H1 (cell line): ENCODE results near the gene KRTDAP. TPM values are rescaled to one million over a fixed set of nuclear protein-coding genes. Genes with fewer than 3 reads are reported as not detected.

Experiments used
- CTCF ChIA-PET: fragments of 300-600 bp; sonication (Branson Sonifier 250); formaldehyde crosslinking; loops from one replicate; lab custom pipeline; 2021; ENCODE audit not compliant: partially characterized antibody; lab: Charles Lee
- POLR2A ChIA-PET: fragments of 300-600 bp; sonication (Branson Sonifier 250); formaldehyde crosslinking; loops from one replicate; lab custom pipeline; 2021; ENCODE audit warnings: inconsistent platforms; ENCODE audit not compliant: partially characterized antibody; lab: Charles Lee
- DNase-seq, 2 experiments: peaks; one replicate each; pipeline versions ENCODE4 v3.0.0 to v3.0.0-alpha.2; 2010 to 2022; ENCODE audit warnings: low spot score in 2 of 2, low read depth in 1 of 2, mixed read lengths in 1 of 2
- FAIRE-seq: peaks from 2 replicates; lab custom pipeline; 2011; peaks lifted over from hg19 to GRCh38; lab: Jason Lieb, UNC
- H2AFZ ChIP-seq: 2 replicates; pipeline ENCODE4 v1.8.1; 2012; ENCODE audit warnings: low read length, inconsistent platforms
- H2AK5ac ChIP-seq: 2 replicates; pipeline ENCODE4 v1.6.1; 2013; ENCODE audit warnings: low read depth, low read length
- H2BK120ac ChIP-seq: replicated peaks from 2 replicates; pipeline ENCODE3; 2013; ENCODE audit warnings: low read depth, low read length, inconsistent platforms
- H2BK12ac ChIP-seq: 2 replicates; pipeline ENCODE4 v1.6.1; 2013; ENCODE audit warnings: low read depth, low read length
- H2BK15ac ChIP-seq: 2 replicates; pipeline ENCODE4 v1.6.1; 2013; ENCODE audit warnings: low read length
- H2BK20ac ChIP-seq: 2 replicates; pipeline ENCODE4 v1.6.1; 2013; ENCODE audit warnings: low read length
- H2BK5ac ChIP-seq: 2 replicates; pipeline ENCODE4 v1.6.1; 2013; ENCODE audit warnings: low read depth, low read length
- H3K14ac ChIP-seq: 2 replicates; pipeline ENCODE4 v1.6.1; 2013; ENCODE audit warnings: inconsistent platforms; ENCODE audit not compliant: insufficient read length
- H3K18ac ChIP-seq: 2 replicates; pipeline ENCODE4 v1.6.1; 2013; ENCODE audit warnings: low read length; ENCODE audit errors: extremely low read depth
- H3K23ac ChIP-seq: 2 replicates; pipeline ENCODE4 v1.6.1; 2013; ENCODE audit warnings: inconsistent platforms; ENCODE audit not compliant: insufficient read length
- H3K23me2 ChIP-seq: 2 replicates; pipeline ENCODE4 v1.6.1; 2013; ENCODE audit warnings: low read depth, low read length
- H3K27ac ChIP-seq: 2 replicates; pipeline ENCODE4 v1.6.1; 2011; ENCODE audit warnings: low read depth, low read length, inconsistent platforms
- H3K27me3 ChIP-seq, 4 experiments: replicated peaks in 1 of 4; 1 replicate in 1 of 4; 2 replicates in 3 of 4; pipeline versions ENCODE4 v1.6.1 to v1.8.1; 2011 to 2013; ENCODE audit warnings: low read length in 3 of 4, mild to moderate bottlenecking in 3 of 4, inconsistent platforms in 2 of 4, mixed read lengths in 2 of 4, moderate library complexity in 1 of 4; ENCODE audit not compliant: control insufficient read depth in 3 of 4, insufficient read depth in 3 of 4; ENCODE audit errors: extremely low read depth in 1 of 4
- H3K36me3 ChIP-seq, 4 experiments: 2 replicates each; pipeline versions ENCODE4 v1.6.1 to v1.8.1; 2011 to 2013; ENCODE audit warnings: mild to moderate bottlenecking in 4 of 4, low read length in 3 of 4, moderate library complexity in 2 of 4, control low read depth in 1 of 4, inconsistent platforms in 1 of 4; ENCODE audit not compliant: insufficient read depth in 4 of 4, control insufficient read depth in 2 of 4
- H3K4ac ChIP-seq: replicated peaks from 2 replicates; pipeline ENCODE3; 2013; ENCODE audit warnings: low read length, low read depth, mixed read lengths, inconsistent platforms; ENCODE audit not compliant: insufficient read length
- H3K4me1 ChIP-seq, 4 experiments: replicated peaks in 1 of 4; 1 replicate in 1 of 4; 2 replicates in 3 of 4; pipeline versions ENCODE4 v1.6.1 to v1.8.1; 2011 to 2013; ENCODE audit warnings: low read length in 3 of 4, inconsistent platforms in 2 of 4, mixed read lengths in 1 of 4; ENCODE audit not compliant: insufficient read depth in 4 of 4, control insufficient read depth in 3 of 4
- H3K4me2 ChIP-seq, 2 experiments: 2 replicates each; pipeline versions ENCODE4 v1.6.1 to v1.8.1; 2011 to 2013; ENCODE audit warnings: low read depth in 2 of 2, low read length in 2 of 2, control low read depth in 1 of 2, inconsistent platforms in 1 of 2, mild to moderate bottlenecking in 1 of 2; ENCODE audit not compliant: insufficient read depth in 1 of 2
- H3K4me3 ChIP-seq, 4 experiments: fragments of 200-600, 300-600 bp in 1 of 4; sonication (generic), shearing (Covaris generic), sonication (Bioruptor Twin) in 1 of 4; 2 replicates each; pipeline versions ENCODE4 v1.5.1 to v1.8.1; 2011 to 2016; ENCODE audit warnings: low read length in 4 of 4, low read depth in 3 of 4, control low read depth in 2 of 4, inconsistent platforms in 2 of 4, mild to moderate bottlenecking in 2 of 4, mixed read lengths in 1 of 4, moderate library complexity in 1 of 4; ENCODE audit not compliant: insufficient read depth in 2 of 4; ENCODE audit errors: extremely low read depth in 1 of 4
- H3K56ac ChIP-seq: replicated peaks from 2 replicates; pipeline ENCODE3; 2013; ENCODE audit warnings: low read depth, mild to moderate bottlenecking, mixed read lengths, low read length, inconsistent platforms; ENCODE audit not compliant: insufficient read length
- H3K79me1 ChIP-seq: 2 replicates; pipeline ENCODE4 v1.6.1; 2013; ENCODE audit warnings: low read depth, low read length, control low read depth
- H3K79me2 ChIP-seq, 2 experiments: 2 replicates each; pipeline versions ENCODE4 v1.6.1 to v1.8.1; 2012 to 2013; ENCODE audit warnings: low read length in 2 of 2, mild to moderate bottlenecking in 2 of 2, inconsistent platforms in 1 of 2; ENCODE audit not compliant: insufficient read depth in 2 of 2, control insufficient read depth in 1 of 2
- H3K9ac ChIP-seq, 4 experiments: replicated peaks in 1 of 4; 1 replicate in 1 of 4; 2 replicates in 3 of 4; pipeline versions ENCODE4 v1.6.1 to v1.8.1; 2011 to 2013; ENCODE audit warnings: low read depth in 3 of 4, low read length in 3 of 4, control low read depth in 2 of 4, mild to moderate bottlenecking in 2 of 4, moderate library complexity in 2 of 4, inconsistent platforms in 1 of 4; ENCODE audit errors: extremely low read depth in 1 of 4
- H3K9me3 ChIP-seq, 2 experiments: 2 replicates each; pipeline versions ENCODE4 v1.6.1 to v1.8.1; 2012 to 2013; ENCODE audit warnings: mild to moderate bottlenecking in 2 of 2, moderate library complexity in 2 of 2, control low read depth in 1 of 2, inconsistent platforms in 1 of 2, low read depth in 1 of 2, low read length in 1 of 2, mixed read lengths in 1 of 2; ENCODE audit not compliant: insufficient read depth in 2 of 2
- H4K20me1 ChIP-seq, 2 experiments: replicated peaks in 1 of 2; 2 replicates each; pipeline versions ENCODE3 to v1.8.1; 2011 to 2013; ENCODE audit warnings: inconsistent platforms in 2 of 2, low read length in 2 of 2, mild to moderate bottlenecking in 1 of 2; ENCODE audit not compliant: insufficient read depth in 2 of 2, control insufficient read depth in 1 of 2
- H4K5ac ChIP-seq: 2 replicates; pipeline ENCODE4 v1.6.1; 2013; ENCODE audit warnings: low read length, low read depth, mixed read lengths, inconsistent platforms; ENCODE audit not compliant: insufficient read length
- H4K8ac ChIP-seq: 2 replicates; pipeline ENCODE4 v1.8.0; 2013; ENCODE audit warnings: mild to moderate bottlenecking, moderate library complexity, low read length, inconsistent platforms; ENCODE audit not compliant: insufficient read depth; ENCODE audit errors: extremely low read depth
- H4K91ac ChIP-seq: replicated peaks from 2 replicates; pipeline ENCODE3; 2013; ENCODE audit warnings: low read length, mixed read lengths, inconsistent platforms; ENCODE audit not compliant: insufficient read length
- BACH1 ChIP-seq: IDR thresholded peaks from 2 replicates; pipeline ENCODE4 v1.6.1; 2012; ENCODE audit warnings: low read length, improper control_type of control experiment
- BRCA1 ChIP-seq: IDR thresholded peaks from 2 replicates; pipeline ENCODE4 v1.6.1; 2012; ENCODE audit warnings: low read depth, low read length, improper control_type of control experiment
- CREB1 ChIP-seq: IDR thresholded peaks from 2 replicates; pipeline ENCODE4 v1.6.1; 2012; ENCODE audit warnings: inconsistent platforms
- EZH2 ChIP-seq: fragments of 200-600 bp; sonication (generic); IDR thresholded peaks from 2 replicates; pipeline ENCODE4 v1.7.1; 2012; ENCODE audit warnings: low read depth, mild to moderate bottlenecking, moderate library complexity, low read length, inconsistent platforms; ENCODE audit not compliant: severe bottlenecking
- FOSL1 ChIP-seq: IDR thresholded peaks from 2 replicates; pipeline ENCODE4 v1.6.1; 2011; ENCODE audit warnings: mild to moderate bottlenecking, low read depth, low read length, moderate library complexity; ENCODE audit not compliant: insufficient read depth
- GTF2F1 ChIP-seq: IDR thresholded peaks from 2 replicates; pipeline ENCODE4 v1.6.1; 2012; ENCODE audit warnings: low read depth, low read length, improper control_type of control experiment, borderline replicate concordance
- HDAC2 ChIP-seq, 2 experiments: fragments of 300-600 bp in 1 of 2; sonication (generic) in 1 of 2; IDR thresholded peaks; 2 replicates each; pipeline ENCODE4 v1.6.1; 2011 to 2012; ENCODE audit warnings: low read depth in 2 of 2, low read length in 2 of 2, mild to moderate bottlenecking in 2 of 2, moderate library complexity in 2 of 2, borderline replicate concordance in 1 of 2, inconsistent platforms in 1 of 2
- MAFK ChIP-seq: IDR thresholded peaks from 2 replicates; pipeline ENCODE4 v1.6.1; 2012; ENCODE audit warnings: low read depth, mild to moderate bottlenecking, improper control_type of control experiment, low read length
- RNF2 ChIP-seq: fragments of 200-900, 300-1000 bp; sonication (generic); IDR thresholded peaks from 2 replicates; pipeline ENCODE4 v1.7.1; 2016; ENCODE audit warnings: borderline replicate concordance, low read depth, mild to moderate bottlenecking, antibody characterized with exemption, low read length; ENCODE audit not compliant: poor library complexity, severe bottlenecking; ENCODE audit errors: missing control alignments
- TBP ChIP-seq: IDR thresholded peaks from 2 replicates; pipeline ENCODE4 v1.6.1; 2011; ENCODE audit warnings: low read depth, low read length, improper control_type of control experiment
- WGBS, 2 experiments: shearing (Covaris generic) in 1 of 2; methylation state at CpG; one replicate each; pipeline versions ENCODE4 v1.1.6 to v1.1.7; 2013 to 2015; ENCODE audit warnings: low lambda C conversion rate in 2 of 2, mixed read lengths in 2 of 2, inconsistent platforms in 1 of 2, low coverage in 1 of 2, missing lambda C conversion rate in 1 of 2; ENCODE audit not compliant: insufficient replicate concordance in 2 of 2, insufficient coverage in 1 of 2, insufficient read length in 1 of 2; ENCODE audit errors: extremely low coverage in 1 of 2, missing lambda C conversion rate in 1 of 2; 5-methylcytosine and 5-hydroxymethylcytosine counted together
- polyA plus RNA-seq, 7 experiments: library from polyadenylated mRNA; depleted of rRNA in 3 of 7; stranded (reverse) in 5 of 7; unstranded in 2 of 7; fragments of >200 nt in 5 of 7; fragments of 200-250 nt in 2 of 7; gene quantifications; 1 replicate in 5 of 7; 2 replicates in 1 of 7; 4 replicates in 1 of 7; pipeline versions ENCODE4 v1.2.1 to v1.2.3, GENCODE V29; 2011 to 2013; ENCODE audit warnings: missing spikeins in 2 of 7, mixed read lengths in 2 of 7
- total RNA-seq: library from RNA; stranded (reverse); fragmentation: NEBNext Ultra II Directional; extraction: Animal tissue kit (Norgen Biotek cat#: 25700); gene quantifications from 2 replicates; pipeline ENCODE4 v1.2.1, GENCODE V29; 2021
- TF ChIP-seq, protein P1 (sequence below), 3 experiments: IDR thresholded peaks; 1 replicate in 2 of 3; 2 replicates in 1 of 3; pipeline versions ENCODE4 v1.5.1 to v1.6.1; 2011; ENCODE audit warnings: low read length in 3 of 3, mild to moderate bottlenecking in 3 of 3, inconsistent platforms in 2 of 3, low read depth in 1 of 3, moderate library complexity in 1 of 3; ENCODE audit not compliant: insufficient read depth in 1 of 3; ENCODE audit errors: control extremely low read depth in 1 of 3

Gene KRTDAP
- total and polyA plus RNA-seq, 2 of the 8 experiments (the other 6 are each of a cell fraction or from before 2014, with no cell fraction given), result 0.69 to 0.88 TPM

DNA sequence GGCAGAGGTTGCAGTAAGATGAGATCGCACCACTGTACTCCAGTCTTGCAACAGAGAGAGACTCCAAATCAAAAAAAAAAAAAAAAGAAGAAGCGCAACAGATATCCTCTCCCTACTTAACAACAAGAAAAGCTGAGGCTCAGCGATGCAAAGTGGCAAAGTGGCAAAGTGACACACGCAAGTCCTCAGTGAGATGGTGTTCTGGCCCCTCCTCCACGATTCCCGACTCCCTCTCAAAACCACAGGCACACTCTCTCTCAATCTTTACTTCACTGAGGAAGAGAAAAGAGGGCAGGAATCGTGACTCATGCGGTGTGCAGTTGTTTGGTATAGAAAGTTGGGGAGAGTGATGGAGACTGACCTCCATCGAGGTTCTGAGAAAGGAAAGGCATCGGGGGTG is 29.7 kb downstream of the KRTDAP start:
- CTCF ChIA-PET, result interaction anchor here (0.7 to 1.8 kb wide), 5 partner anchors 8 to 254 kb away, joined by 3 to 17 read pairs (median 3); partner anchors contain the start of gene FFAR2
- no peak overlapping the region for H2BK12ac ChIP-seq
- H2BK15ac ChIP-seq, result no peak overlapping the region
- TF ChIP-seq BACH1 (no peak), MAFK (no peak), TBP (no peak), EZH2 (no peak), BRCA1 (no peak), HDAC2 (IDR thresholded peaks at IDR 0.05; ENCODE audit: borderline replicate concordance in 1 of 2, low read depth in 2 of 2, low read length in 2 of 2) (no peak), GTF2F1 (no peak), RNF2 (no peak), FOSL1 (no peak), CREB1 (no peak)
- TF ChIP-seq, protein P1, sequence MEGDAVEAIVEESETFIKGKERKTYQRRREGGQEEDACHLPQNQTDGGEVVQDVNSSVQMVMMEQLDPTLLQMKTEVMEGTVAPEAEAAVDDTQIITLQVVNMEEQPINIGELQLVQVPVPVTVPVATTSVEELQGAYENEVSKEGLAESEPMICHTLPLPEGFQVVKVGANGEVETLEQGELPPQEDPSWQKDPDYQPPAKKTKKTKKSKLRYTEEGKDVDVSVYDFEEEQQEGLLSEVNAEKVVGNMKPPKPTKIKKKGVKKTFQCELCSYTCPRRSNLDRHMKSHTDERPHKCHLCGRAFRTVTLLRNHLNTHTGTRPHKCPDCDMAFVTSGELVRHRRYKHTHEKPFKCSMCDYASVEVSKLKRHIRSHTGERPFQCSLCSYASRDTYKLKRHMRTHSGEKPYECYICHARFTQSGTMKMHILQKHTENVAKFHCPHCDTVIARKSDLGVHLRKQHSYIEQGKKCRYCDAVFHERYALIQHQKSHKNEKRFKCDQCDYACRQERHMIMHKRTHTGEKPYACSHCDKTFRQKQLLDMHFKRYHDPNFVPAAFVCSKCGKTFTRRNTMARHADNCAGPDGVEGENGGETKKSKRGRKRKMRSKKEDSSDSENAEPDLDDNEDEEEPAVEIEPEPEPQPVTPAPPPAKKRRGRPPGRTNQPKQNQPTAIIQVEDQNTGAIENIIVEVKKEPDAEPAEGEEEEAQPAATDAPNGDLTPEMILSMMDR (IDR thresholded peaks at IDR 0.05; ENCODE audit: control extremely low read depth in 1 of 3, insufficient read depth in 1 of 3, low read depth in 1 of 3, low read length in 3 of 3), result no peak

More for the DNA sequence above, 29.7 kb downstream of the KRTDAP start:
- Histone ChIP-seq H3K27me3 (no peaks in the 10 kb centered on the region), H2AK5ac (no peak overlapping the region), H4K5ac (no peak overlapping the region), H3K36me3 (no peaks in the 10 kb centered on the region), H3K27ac (no peak overlapping the region), H3K4me2 (no peak overlapping the region), H3K23me2 (peaks cover 1% of the 10 kb centered on the region; the same call in 1 of the 2 replicates), H2AFZ (no peak overlapping the region), H3K56ac (no peak overlapping the region), H2BK120ac (no peak overlapping the region), H3K9me3 (no peaks in the 10 kb centered on the region), H3K18ac (no peak overlapping the region), H3K4me1 (no peaks in the 10 kb centered on the region), H3K4me3 (no peak overlapping the region), H3K4ac (no peak overlapping the region), H3K23ac (no peak overlapping the region), H3K9ac (no peak overlapping the region), H2BK5ac (no peak overlapping the region), H3K79me1 (no peaks in the 10 kb centered on the region), H4K8ac (no peak overlapping the region), H4K20me1 (no peaks in the 10 kb centered on the region), H4K91ac (no peak overlapping the region), H2BK20ac (no peak overlapping the region), H3K14ac (no peak overlapping the region), H3K79me2 (no peaks in the 10 kb centered on the region)
- POLR2A ChIA-PET, result no interaction called here
- no peak for DNase-seq
- FAIRE-seq, result no peak
- 86% methylated on average over 10 of the region's 10 CpGs; no CpG with 5 or more reads in 1 of the 2 experiments for WGBS, 2 experiments
